Measurements from ENCODE around the gene ANO3.

The ANO3 gene

DNA sequence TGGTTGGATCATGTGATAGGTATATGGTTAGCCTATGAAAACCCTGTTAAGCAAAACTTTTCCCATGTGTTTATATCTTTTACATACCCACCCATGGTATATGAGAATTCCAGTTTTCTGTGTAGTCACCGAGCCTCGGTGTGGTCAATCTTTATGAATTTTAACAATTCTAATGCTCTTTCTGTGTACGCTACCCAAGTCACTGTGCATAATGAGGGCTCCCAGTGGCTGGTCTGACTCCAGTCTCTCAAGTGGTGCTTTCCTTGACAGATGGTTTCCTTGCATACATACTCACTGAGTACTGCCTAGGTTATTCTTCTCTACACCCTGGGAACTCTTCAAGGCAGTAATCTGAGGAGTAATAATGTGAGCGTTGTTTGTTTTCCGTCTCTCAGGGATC, 222.5 kb downstream of the ANO3 start:
- Mint-ChIP-seq H3K9me3 (peaks cover 3% of the 10 kb centered on the region), H3K27ac (no peak overlapping the region), H3K4me1 (no peaks in the 10 kb centered on the region), H3K27me3 (no peaks in the 10 kb centered on the region), H3K36me3 (no peaks in the 10 kb centered on the region), H3K4me3 (no peak overlapping the region)
- no peak for DNase-seq
- CTCF ChIA-PET: no interaction called here

DNA sequence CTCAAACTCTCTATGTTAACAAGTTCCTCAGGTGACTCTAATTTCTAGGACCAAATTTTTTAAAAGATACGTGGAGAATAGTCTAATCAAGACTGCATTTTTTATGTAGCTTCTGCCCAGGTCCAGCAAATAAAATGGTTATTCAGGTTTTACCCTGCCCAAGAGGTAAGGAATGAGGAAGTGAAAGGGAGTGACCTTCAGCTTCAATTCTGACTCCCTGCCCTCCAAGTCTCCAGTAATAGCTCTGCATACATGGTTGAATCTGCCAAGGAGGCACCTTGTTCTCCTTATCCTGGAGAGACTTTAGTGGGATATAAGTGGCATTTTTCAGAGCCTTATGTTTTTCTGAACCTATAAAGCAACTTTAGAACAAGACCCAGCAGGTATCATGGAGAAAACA, 224.7 kb downstream of the ANO3 start:
- Mint-ChIP-seq H3K4me1 (no peaks in the 10 kb centered on the region), H3K27me3 (no peaks in the 10 kb centered on the region)

DNA sequence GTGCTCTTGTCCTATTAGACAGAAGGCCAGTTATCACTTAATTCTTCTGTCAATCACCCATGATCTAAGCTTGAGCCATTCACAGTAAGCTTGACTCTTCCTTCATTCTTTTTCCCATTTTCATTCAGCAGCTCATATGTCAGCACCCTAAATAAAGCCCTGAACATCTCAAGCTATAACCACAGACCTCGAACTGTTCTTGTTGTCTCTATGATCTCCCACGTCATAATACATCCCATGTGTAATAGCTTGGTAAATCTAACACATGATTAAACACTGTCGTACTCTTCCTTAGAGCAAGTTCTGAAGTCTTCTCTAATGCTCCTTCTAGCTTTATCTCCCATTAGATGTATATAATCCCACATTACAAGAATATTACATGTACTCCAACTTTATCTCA, 225.7 kb downstream of the ANO3 start:
- CTCF ChIA-PET: no interaction called here
- no peaks in the 10 kb centered on the region for H3K27me3 Mint-ChIP-seq
- no peak overlapping the region for H3K4me3 Mint-ChIP-seq
- H3K36me3 Mint-ChIP-seq: no peaks in the 10 kb centered on the region
- no peak overlapping the region for H3K27ac Mint-ChIP-seq
- peaks cover 3% of the 10 kb centered on the region for H3K9me3 Mint-ChIP-seq
- H3K4me1 Mint-ChIP-seq: no peaks in the 10 kb centered on the region
- DNase-seq: no peak

More for the DNA sequence above, 224.7 kb downstream of the ANO3 start:
- CTCF ChIA-PET: no interaction called here
- H3K9me3 Mint-ChIP-seq: peaks cover 3% of the 10 kb centered on the region
- H3K36me3 Mint-ChIP-seq: no peaks in the 10 kb centered on the region
- H3K27ac Mint-ChIP-seq: no peak overlapping the region
- H3K4me3 Mint-ChIP-seq: no peak overlapping the region
- DNase-seq: no peak

DNA sequence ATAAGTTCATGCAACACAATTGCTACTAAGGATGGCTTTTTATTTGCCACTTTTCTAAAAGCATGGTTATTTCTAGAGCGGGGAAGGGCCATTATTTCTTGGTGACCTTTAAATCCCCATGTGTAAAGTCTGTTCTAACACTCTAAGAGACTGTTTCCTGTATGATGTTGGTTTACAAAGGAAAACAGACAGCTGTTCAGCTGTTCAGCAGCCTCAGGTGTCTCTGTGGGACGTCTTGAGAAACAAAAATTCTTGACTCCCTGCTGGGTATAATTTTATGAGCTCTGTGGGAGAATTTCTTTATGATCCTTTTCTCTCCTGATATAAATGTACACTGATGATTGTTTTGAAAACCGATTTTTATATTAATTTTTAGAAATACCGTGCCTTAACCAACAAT, 226.3 kb downstream of the ANO3 start:
- Mint-ChIP-seq H3K27ac (no peak overlapping the region), H3K4me1 (no peaks in the 10 kb centered on the region), H3K36me3 (no peaks in the 10 kb centered on the region), H3K27me3 (no peaks in the 10 kb centered on the region), H3K4me3 (no peak overlapping the region), H3K9me3 (peaks cover 3% of the 10 kb centered on the region)
- no peak for DNase-seq
- CTCF ChIA-PET: no interaction called here

DNA sequence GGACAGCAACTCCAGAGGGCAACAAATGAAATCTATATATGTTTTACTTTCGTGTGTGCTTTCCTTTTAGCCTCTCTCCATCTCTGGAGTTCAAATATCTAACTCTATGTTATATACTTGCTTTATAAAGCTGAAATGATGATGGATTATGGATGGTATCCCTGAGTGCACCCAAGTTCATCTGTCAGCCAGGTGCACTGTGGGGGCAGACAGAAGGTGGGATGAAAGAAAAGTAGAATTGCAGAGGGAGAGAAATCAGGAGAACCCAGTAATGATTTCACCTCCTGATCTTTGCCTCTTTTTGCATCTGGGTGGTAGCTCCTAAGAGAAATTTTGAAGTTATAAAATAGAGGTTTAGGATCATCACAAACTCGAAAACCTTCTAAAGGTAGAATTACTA, 237.7 kb downstream of the ANO3 start:
- Mint-ChIP-seq H3K4me1 (no peaks in the 10 kb centered on the region), H3K36me3 (no peaks in the 10 kb centered on the region), H3K4me3 (no peak overlapping the region), H3K27me3 (no peaks in the 10 kb centered on the region), H3K27ac (no peak overlapping the region), H3K9me3 (peaks cover 3% of the 10 kb centered on the region)
- no peak for DNase-seq
- CTCF ChIA-PET: no interaction called here

DNA sequence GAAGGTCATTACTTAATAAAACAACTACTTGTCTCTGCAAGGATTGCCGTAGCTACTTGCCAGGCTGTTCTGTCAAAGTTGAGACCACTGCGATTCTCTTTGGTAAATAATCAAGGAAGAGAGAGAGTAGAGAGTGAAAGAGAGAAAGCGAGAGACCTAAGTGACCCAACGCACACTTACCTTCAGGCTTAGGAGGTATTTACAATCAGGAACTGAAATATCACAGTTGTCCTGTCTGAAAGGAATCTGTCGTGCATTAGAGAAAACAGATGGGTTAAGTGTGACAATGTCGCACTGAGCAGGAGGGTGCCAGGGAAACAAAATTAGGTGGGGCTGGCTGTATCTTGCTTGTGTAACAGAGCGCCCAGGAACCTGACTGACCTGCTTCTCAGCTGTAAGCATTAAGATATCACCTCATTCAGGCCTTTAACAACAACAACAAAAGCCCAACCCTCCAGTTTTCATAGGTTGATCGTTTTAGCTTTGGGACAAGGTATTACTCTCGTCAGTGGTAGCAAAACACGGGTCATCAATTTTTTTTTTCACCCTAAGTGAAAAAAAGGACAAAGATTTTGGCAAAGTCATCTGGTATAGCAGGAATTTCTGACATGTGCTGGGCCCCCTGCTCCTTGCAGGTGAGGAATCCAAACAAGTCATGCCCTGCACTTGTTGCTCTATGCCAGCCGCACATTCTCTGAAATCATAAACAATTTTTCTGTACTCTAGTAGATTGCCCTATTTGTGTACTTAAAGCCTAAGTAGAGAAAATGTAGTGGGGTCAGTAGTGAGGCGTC, 240.1 kb downstream of the ANO3 start, which contains the start of gene MUC15:
Gene MUC15, minus strand, starts transcription at position 403 of the 794 bp plus-strand sequence. CDS start 5,169 bp downstream, outside the sequence.
- Mint-ChIP-seq H3K4me3 (no peak within 1 kb of the TSS), H3K36me3 (no peaks in the 10 kb centered on the region), H3K27me3 (no peaks in the 10 kb centered on the region), H3K4me1 (no peaks in the 10 kb centered on the region), H3K27ac (no peak within 1 kb of the TSS), H3K9me3 (peaks cover 2% of the 10 kb centered on the region)
- CTCF ChIA-PET: no interaction called here
- no peak for DNase-seq

DNA sequence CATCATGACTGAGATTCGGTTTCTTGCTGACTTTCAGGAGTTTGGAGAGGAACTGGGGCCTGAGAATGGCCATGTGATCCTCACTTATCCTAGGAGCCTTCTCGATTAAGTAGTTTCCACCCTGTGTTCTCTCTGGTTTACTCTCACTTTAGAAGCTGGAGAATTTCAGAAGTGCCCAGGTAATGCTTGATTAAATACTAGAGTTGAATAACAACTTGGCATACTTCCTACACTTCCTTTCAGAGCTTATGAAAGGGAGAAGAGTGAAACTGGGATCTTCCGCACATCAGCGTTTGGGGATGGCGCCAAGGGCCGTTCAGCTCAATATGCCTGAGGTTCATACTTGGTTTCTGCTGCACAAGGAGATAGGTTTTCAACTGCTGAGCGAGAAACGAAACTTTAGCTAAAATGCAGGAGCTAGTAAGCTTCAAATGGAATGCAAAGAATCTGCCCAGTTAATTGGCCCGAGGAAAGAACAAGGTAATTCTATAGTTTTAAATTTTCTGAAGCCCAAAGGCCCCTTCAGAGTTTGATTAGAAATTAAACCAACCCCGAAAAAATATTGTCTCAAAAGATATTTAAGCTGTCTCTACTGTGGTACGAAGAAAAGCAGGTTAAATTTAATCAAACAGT, 241.0 kb downstream of the ANO3 start:
- peaks cover 2% of the 10 kb centered on the region for H3K9me3 Mint-ChIP-seq
- CTCF ChIA-PET: no interaction called here
- H3K36me3 Mint-ChIP-seq: no peaks in the 10 kb centered on the region
- H3K4me1 Mint-ChIP-seq: no peaks in the 10 kb centered on the region
- H3K27me3 Mint-ChIP-seq: no peaks in the 10 kb centered on the region
- H3K4me3 Mint-ChIP-seq: no peak overlapping the region
- no peak overlapping the region for H3K27ac Mint-ChIP-seq
- DNase-seq: no peak

DNA sequence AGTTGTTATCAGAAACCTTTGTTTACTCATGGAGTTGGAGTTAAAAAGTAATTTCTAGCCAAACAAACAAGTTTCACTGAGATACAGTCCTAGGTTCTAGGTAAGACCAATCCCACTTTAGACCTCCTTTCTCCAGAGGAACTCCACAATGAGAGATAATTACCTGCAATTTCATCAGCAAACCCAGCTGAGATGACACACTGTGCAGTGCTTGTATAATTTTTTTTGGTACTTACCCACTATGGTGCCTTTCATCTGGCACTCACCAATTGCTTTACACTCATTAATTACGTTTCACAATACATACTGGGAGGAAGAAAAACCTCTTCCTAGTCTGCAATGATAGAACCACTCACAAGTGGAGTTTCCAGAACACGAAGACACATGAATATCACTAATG, 242.0 kb downstream of the ANO3 start:
- Mint-ChIP-seq H3K9me3 (peaks cover 2% of the 10 kb centered on the region), H3K27ac (no peak overlapping the region), H3K27me3 (no peaks in the 10 kb centered on the region), H3K4me3 (no peak overlapping the region), H3K36me3 (no peaks in the 10 kb centered on the region), H3K4me1 (no peaks in the 10 kb centered on the region)
- no peak for DNase-seq
- CTCF ChIA-PET: no interaction called here

DNA sequence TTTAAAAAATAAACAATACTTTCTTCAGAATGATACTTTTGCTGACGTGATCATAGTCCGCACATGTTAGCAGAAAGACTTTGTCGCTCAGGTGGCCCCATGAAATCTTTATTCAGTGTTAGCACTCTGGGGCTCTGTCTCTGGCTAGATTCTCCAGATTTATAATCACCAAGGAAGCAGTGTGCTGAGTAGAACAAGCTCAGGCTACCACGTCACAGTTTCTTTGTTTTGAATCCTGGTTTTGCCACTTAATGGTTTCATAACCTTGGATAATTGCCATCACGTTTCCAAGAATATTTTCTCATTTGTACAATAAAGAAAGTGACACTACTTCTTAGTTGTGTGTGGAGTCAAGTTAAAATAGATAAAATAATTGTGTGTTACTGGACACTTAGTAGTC, 244.0 kb downstream of the ANO3 start:
- Mint-ChIP-seq H3K27me3 (no peaks in the 10 kb centered on the region), H3K4me1 (no peaks in the 10 kb centered on the region), H3K36me3 (no peaks in the 10 kb centered on the region), H3K9me3 (peaks cover 4% of the 10 kb centered on the region), H3K27ac (no peak overlapping the region), H3K4me3 (no peak overlapping the region)
- no peak for DNase-seq
- CTCF ChIA-PET: no interaction called here

DNA sequence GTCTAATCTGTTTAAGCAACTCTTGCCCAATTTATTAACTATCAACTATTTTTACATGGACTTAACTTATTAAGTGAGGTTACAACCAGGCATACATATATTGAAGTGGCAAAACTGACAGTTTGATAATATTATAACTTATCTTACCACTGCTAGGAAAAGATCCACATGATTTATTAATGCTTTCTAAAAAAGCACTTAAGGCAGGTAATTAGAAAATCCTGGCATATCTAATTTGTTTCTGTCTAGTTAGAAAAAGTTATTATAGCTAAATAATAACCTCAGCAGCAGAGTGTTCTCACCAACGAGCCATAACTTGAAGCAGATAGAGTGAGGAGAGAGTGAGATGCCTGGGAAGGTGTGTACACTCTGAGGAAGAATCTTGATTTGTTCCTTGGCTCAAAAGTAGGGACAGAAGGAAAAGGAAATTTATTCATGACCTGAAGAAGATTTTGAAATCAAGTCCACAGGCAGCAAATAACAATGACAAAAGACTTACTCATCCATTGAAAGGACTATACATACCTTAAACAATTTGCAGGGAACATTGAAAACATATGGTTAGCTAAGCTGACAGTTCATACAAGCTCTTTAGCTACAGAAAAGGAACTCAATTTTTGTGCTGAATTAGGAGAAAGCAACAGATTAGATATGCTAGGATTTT, 247.2 kb downstream of the ANO3 start:
- no peaks in the 10 kb centered on the region for H3K4me1 Mint-ChIP-seq
- DNase-seq: no peak
- CTCF ChIA-PET: no interaction called here
- H3K9me3 Mint-ChIP-seq: peaks cover 5% of the 10 kb centered on the region
- no peaks in the 10 kb centered on the region for H3K36me3 Mint-ChIP-seq
- no peaks in the 10 kb centered on the region for H3K27me3 Mint-ChIP-seq
- no peak overlapping the region for H3K4me3 Mint-ChIP-seq
- H3K27ac Mint-ChIP-seq: no peak overlapping the region

DNA sequence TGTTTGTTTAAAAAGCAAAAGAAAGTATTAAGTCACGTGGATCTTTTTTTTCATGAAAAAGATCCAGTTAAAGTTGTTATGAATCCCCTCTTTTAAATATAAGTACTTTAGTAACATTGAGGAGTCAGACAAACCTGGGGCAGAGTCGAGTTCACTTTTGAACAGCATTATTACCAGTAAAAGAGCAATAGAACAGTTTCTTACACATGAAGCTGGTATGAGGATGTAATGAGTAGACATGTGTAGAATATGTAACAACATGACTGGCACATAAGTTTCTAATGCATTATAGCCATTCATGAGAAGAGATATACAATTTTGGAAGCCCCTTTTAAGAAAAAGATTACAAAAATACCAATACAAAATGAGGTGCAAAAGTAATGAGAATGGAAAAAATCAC, 247.8 kb downstream of the ANO3 start:
- no peaks in the 10 kb centered on the region for H3K27me3 Mint-ChIP-seq
- H3K9me3 Mint-ChIP-seq: peaks cover 5% of the 10 kb centered on the region
- no peak overlapping the region for H3K4me3 Mint-ChIP-seq
- CTCF ChIA-PET: no interaction called here
- H3K36me3 Mint-ChIP-seq: no peaks in the 10 kb centered on the region
- no peak for DNase-seq
- no peaks in the 10 kb centered on the region for H3K4me1 Mint-ChIP-seq
- H3K27ac Mint-ChIP-seq: no peak overlapping the region

DNA sequence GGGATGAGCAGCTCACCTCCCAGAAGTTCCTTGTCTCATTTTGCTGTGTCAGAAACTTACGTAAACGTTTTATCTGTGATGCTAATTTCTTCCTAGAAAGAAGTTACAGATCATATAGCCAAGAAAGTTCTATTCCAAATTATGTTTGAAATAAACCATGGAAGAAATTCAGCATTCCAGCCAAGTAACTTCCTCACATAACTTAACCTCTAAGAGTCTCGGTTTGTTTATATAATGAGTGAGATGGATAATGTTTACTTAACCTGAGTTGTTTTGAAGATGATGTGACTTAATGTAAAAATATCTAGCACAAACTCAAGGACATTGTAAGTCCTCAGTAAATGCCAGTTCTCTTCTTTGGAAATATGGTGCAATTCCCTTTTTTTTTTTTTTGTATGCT, 249.0 kb downstream of the ANO3 start:
- no peaks in the 10 kb centered on the region for H3K4me1 Mint-ChIP-seq
- no peaks in the 10 kb centered on the region for H3K36me3 Mint-ChIP-seq
- peaks cover 7% of the 10 kb centered on the region for H3K9me3 Mint-ChIP-seq
- no peaks in the 10 kb centered on the region for H3K27me3 Mint-ChIP-seq
- no peak for DNase-seq
- no peak overlapping the region for H3K4me3 Mint-ChIP-seq
- CTCF ChIA-PET: no interaction called here
- no peak overlapping the region for H3K27ac Mint-ChIP-seq

DNA sequence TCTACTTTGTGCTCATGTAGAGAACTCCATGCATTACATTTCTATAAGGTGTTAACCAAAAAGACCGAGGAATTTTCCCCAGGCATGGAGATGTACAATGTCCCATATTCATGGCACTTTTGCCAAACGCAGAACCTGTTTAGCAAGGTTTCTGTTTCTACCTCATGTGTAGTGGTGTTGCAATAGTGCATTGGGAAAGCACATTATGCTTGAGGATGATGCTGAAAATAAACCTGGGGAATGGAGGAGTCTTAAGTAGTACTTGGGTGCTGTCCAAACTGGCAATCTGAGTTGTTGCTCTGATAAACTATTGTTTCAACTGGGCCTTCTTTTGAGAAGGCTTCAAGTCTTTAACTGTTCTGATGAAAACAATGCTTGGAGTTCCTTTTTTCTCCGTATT, 251.6 kb downstream of the ANO3 start:
- Mint-ChIP-seq H3K36me3 (no peaks in the 10 kb centered on the region), H3K9me3 (peaks cover 14% of the 10 kb centered on the region), H3K27ac (no peak overlapping the region), H3K4me3 (no peak overlapping the region), H3K4me1 (no peaks in the 10 kb centered on the region), H3K27me3 (no peaks in the 10 kb centered on the region)
- CTCF ChIA-PET: no interaction called here
- no peak for DNase-seq

DNA sequence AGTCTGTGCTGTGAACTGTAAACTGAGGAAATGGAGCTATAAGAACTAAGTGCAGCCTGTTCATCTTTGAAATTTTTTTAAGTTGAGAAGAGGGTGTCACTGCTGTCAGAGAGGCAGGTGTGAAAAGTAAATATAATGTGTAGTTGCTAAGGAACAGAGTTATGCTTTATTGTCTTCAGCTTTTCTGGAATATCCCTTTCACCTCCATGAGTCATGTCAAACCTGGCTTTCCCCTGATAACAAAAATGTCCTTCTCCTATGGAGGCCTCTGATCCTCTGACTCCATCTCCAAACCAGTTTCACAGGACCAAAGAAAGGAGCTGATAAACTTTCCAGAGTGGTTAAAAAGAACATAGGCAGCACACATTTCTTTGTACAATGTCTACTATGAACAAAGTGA, 252.9 kb downstream of the ANO3 start:
- H3K27ac Mint-ChIP-seq: no peak overlapping the region
- CTCF ChIA-PET: no interaction called here
- peaks cover 14% of the 10 kb centered on the region for H3K9me3 Mint-ChIP-seq
- no peak overlapping the region for H3K4me3 Mint-ChIP-seq
- H3K4me1 Mint-ChIP-seq: no peaks in the 10 kb centered on the region
- DNase-seq: no peak
- no peaks in the 10 kb centered on the region for H3K36me3 Mint-ChIP-seq
- H3K27me3 Mint-ChIP-seq: no peaks in the 10 kb centered on the region

DNA sequence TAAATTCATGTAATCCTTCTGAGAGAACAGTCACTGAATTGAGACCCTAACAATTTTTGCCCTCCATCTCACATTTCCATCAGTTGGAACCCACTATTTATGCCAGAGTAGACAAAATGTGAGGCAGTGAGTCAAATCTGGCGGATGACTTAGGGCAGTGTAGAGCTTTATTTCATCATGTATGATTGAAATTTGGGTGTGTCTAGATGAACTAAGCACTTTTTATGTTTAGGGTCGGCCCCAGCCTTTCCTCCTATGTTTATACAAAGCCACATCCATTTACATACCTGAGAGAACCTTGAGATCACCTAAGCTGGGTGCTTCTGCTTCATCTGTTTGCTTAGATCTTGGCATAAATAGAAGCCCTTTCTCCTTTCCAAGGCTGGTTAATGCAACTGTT, 255.1 kb downstream of the ANO3 start:
- Mint-ChIP-seq H3K4me3 (no peak overlapping the region), H3K27me3 (no peaks in the 10 kb centered on the region), H3K9me3 (peaks cover 20% of the 10 kb centered on the region), H3K27ac (no peak overlapping the region), H3K4me1 (no peaks in the 10 kb centered on the region), H3K36me3 (no peaks in the 10 kb centered on the region)
- CTCF ChIA-PET: no interaction called here
- DNase-seq: no peak
